Measurements from ENCODE around the gene DUSP3. TPM values are rescaled to one million over a fixed set of nuclear protein-coding genes. Genes with fewer than 3 reads are reported as not detected.
A peak's percentile ranks its signal among the peaks of the same experiment; 100 is the strongest.

Gene DUSP3
- 100 to 1,000 TPM in 1 of 4 donors, 10 to 100 TPM in 3; 37.1 to 120 (median 87.1) TPM for total RNA-seq

DNA sequence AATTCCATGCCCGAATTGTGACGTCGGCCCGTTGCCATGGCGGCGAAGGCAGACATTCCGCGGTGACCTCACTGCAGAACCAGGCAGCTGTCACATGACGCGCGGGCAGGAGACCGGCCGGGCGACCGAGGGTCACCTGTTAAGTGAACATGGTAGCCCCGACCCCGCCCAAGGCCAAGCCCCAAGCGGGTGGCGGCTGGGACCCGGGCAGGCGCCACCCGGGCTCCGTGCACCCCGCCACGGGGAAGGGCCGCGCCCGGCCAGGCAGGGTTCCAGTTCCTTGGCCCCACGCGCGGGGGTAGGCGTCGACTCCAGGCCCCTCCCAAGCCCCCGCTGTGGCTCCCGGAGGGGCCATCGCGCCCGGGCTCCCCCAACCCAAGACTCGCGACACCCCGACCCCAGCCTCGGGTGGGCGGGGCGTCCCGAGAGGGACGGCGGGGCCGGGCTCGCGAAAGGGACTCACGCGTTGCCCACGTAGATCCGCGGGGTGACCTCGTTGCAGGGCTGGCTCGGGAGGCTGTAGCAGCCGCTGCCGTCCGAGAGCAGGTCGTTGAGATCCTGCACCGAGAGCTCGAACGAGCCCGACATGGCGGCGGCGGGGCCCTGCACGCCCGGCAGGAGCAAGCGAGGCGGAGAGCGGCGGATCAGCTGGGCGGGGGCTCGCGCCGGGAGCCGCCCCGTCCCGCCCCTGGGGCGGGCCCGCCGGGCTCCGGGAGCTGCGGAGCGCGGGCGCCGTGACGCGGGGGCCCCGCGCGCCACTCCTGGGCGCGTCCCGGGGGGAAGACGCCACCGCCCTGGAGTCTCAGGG is at the start of gene DUSP3:
Gene DUSP3, minus strand, starts transcription at position 641 of the 808 bp plus-strand sequence. Its CDS starts 53 bp downstream, at position 588.
- Histone ChIP-seq H3K27ac (peak within 1 kb of the TSS; percentile 90 to 100 (median 98)), H3K27me3 (no peaks in the 10 kb centered on the region), H3K9me3 (no peaks in the 10 kb centered on the region), H3K4me1 (peaks cover 0 to 16% (median 5%) of the 10 kb centered on the region in 4 donors), H3K36me3 (peaks cover 0 to 27% (median 0%) of the 10 kb centered on the region in 3 donors), H3K4me3 (peak within 1 kb of the TSS; percentile 96 to 100 (median 100))
- peak; percentile 70 to 80 for TF ChIP-seq POLR2A (IDR thresholded peaks at IDR 0.05)
- TF ChIP-seq, protein P1, sequence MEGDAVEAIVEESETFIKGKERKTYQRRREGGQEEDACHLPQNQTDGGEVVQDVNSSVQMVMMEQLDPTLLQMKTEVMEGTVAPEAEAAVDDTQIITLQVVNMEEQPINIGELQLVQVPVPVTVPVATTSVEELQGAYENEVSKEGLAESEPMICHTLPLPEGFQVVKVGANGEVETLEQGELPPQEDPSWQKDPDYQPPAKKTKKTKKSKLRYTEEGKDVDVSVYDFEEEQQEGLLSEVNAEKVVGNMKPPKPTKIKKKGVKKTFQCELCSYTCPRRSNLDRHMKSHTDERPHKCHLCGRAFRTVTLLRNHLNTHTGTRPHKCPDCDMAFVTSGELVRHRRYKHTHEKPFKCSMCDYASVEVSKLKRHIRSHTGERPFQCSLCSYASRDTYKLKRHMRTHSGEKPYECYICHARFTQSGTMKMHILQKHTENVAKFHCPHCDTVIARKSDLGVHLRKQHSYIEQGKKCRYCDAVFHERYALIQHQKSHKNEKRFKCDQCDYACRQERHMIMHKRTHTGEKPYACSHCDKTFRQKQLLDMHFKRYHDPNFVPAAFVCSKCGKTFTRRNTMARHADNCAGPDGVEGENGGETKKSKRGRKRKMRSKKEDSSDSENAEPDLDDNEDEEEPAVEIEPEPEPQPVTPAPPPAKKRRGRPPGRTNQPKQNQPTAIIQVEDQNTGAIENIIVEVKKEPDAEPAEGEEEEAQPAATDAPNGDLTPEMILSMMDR (IDR thresholded peaks at IDR 0.05): no peak
- DNase-seq: peak; percentile 82 to 96 (median 96)

GRCh38 chr17:43827596-43827995 is 48.8 kb upstream of the DUSP3 start:
- TF ChIP-seq POLR2A (IDR thresholded peaks at IDR 0.05): no peak
- TF ChIP-seq, protein P1 (IDR thresholded peaks at IDR 0.05): no peak
- no peak overlapping the region for H3K4me3 ChIP-seq
- DNase-seq: no peak
- no peaks in the 10 kb centered on the region for H3K27me3 ChIP-seq
- H3K27ac ChIP-seq: no peak overlapping the region
- H3K36me3 ChIP-seq: no peaks in the 10 kb centered on the region
- H3K9me3 ChIP-seq: no peaks in the 10 kb centered on the region
- peaks cover 0 to 21% (median under 1%) of the 10 kb centered on the region in 4 donors for H3K4me1 ChIP-seq

- TF ChIP-seq, protein P1 (IDR thresholded peaks at IDR 0.05): no peak
- TF ChIP-seq POLR2A (IDR thresholded peaks at IDR 0.05): no peak
- Histone ChIP-seq H3K27ac (no peak overlapping the region), H3K4me1 (peaks cover 0 to 15% (median 0%) of the 10 kb centered on the region in 4 donors), H3K36me3 (no peaks in the 10 kb centered on the region), H3K4me3 (no peak overlapping the region), H3K9me3 (no peaks in the 10 kb centered on the region), H3K27me3 (no peaks in the 10 kb centered on the region)
- DNase-seq: no peak
Observed at GRCh38 chr17:43826206-43826605, 47.4 kb upstream of the DUSP3 start.

GRCh38 chr17:43825567-43825966 is 46.8 kb upstream of the DUSP3 start:
- Histone ChIP-seq H3K27ac (no peak overlapping the region), H3K36me3 (no peaks in the 10 kb centered on the region), H3K27me3 (no peaks in the 10 kb centered on the region), H3K4me1 (peaks cover 0 to 15% (median 0%) of the 10 kb centered on the region in 4 donors), H3K9me3 (no peaks in the 10 kb centered on the region), H3K4me3 (no peak overlapping the region)
- no peak for DNase-seq
- no peak for TF ChIP-seq POLR2A (IDR thresholded peaks at IDR 0.05)
- TF ChIP-seq, protein P1 (IDR thresholded peaks at IDR 0.05): no peak

GRCh38 chr17:43823350-43824084 is 44.7 kb upstream of the DUSP3 start:
- Histone ChIP-seq H3K4me3 (no peak overlapping the region), H3K4me1 (peaks cover 0 to 15% (median 0%) of the 10 kb centered on the region in 4 donors), H3K36me3 (no peaks in the 10 kb centered on the region), H3K27ac (peak overlapping the region in 2 of 4 donors; percentile 5 to 12), H3K9me3 (no peaks in the 10 kb centered on the region), H3K27me3 (no peaks in the 10 kb centered on the region)
- TF ChIP-seq POLR2A (IDR thresholded peaks at IDR 0.05): no peak
- TF ChIP-seq, protein P1 (IDR thresholded peaks at IDR 0.05): no peak
- no peak for DNase-seq

Data from Peyer's patch (tissue), 4 donors.